Cardiac fibroblast (primary cell): ENCODE measurements around the gene FBXO7.

ENCODE experiments used
- DNase-seq, 2 donors: peaks; one replicate each; pipeline versions ENCODE4 v3.0.0 to v3.0.0-alpha.2; 2010; ENCODE audit warnings: low read depth in 2 of 2
- H3K4me3 ChIP-seq, 2 donors: replicated peaks in 1 of 2; 1 replicate in 1 of 2; 2 replicates in 1 of 2; pipeline ENCODE4 v1.5.1; 2011; ENCODE audit warnings: low read depth in 2 of 2, low read length in 2 of 2, mild to moderate bottlenecking in 2 of 2, moderate library complexity in 1 of 2
- CTCF ChIP-seq: IDR thresholded peaks from one replicate; pipeline ENCODE4 v1.5.1; 2011; ENCODE audit warnings: low read depth, mild to moderate bottlenecking, low read length, inconsistent platforms

Gene FBXO7

GRCh38 chr22:32457031-32457430 lies 17.6 kb upstream of the FBXO7 start:
- no peak overlapping the region for H3K4me3 ChIP-seq
- DNase-seq: no peak

GRCh38 chr22:32462452-32462851 lies 12.2 kb upstream of the FBXO7 start:
- DNase-seq: no peak
- no peak overlapping the region for H3K4me3 ChIP-seq
- TF ChIP-seq CTCF: no peak

More at GRCh38 chr22:32457031-32457430, 17.6 kb upstream of the FBXO7 start:
- no peak for TF ChIP-seq CTCF

GRCh38 chr22:32465661-32466060 lies 8.9 kb upstream of the FBXO7 start:
- no peak for DNase-seq
- no peak for TF ChIP-seq CTCF
- H3K4me3 ChIP-seq: no peak overlapping the region

- DNase-seq: no peak
- TF ChIP-seq CTCF: no peak
- H3K4me3 ChIP-seq: no peak overlapping the region
These were observed 8.1 kb upstream of the FBXO7 start for GRCh38 chr22:32466496-32466895.

GRCh38 chr22:32469799-32470212 lies 4.8 kb upstream of the FBXO7 start:
- no peak for TF ChIP-seq CTCF
- peak; percentile 58 to 76 for DNase-seq
- H3K4me3 ChIP-seq: no peak overlapping the region

- peak overlapping the region; percentile 80 to 90 for H3K4me3 ChIP-seq
- TF ChIP-seq CTCF: peak; percentile 58
- DNase-seq: peak; percentile 71 to 81
These were observed 1.1 kb upstream of the FBXO7 start for GRCh38 chr22:32473388-32473952.

GRCh38 chr22:32475468-32476010 lies 928 bp downstream of the FBXO7 start:
- no peak for TF ChIP-seq CTCF
- DNase-seq: peak in 1 of 2 donors; percentile 52
- peak overlapping the region; percentile 80 to 90 for H3K4me3 ChIP-seq
